Stimulated activated CD8-positive, alpha-beta memory T cell treated with anti-CD3 and anti-CD28 coated beads, Interleukin-7, amount 100 ng/mL, for 48 hours (primary cell): ENCODE results near the gene MRPS7.
"Not testable (repeated sequence)": the region's sequence is repeated elsewhere in the genome, so short reads cannot be mapped to it uniquely, and the experiment has no call there.

ENCODE experiments used
- DNase-seq, 2 donors: peaks; one replicate each; pipeline ENCODE4 v3.0.0-alpha.2; 2020; ENCODE audit warnings: low read depth in 1 of 2; ENCODE audit errors: extremely low read depth in 1 of 2

MRPS7 gene

GRCh38 chr17:75270966-75271232 lies 9.2 kb downstream of the MRPS7 start, which contains the start of gene MIF4GD:
TSS of gene MIF4GD (minus strand) at chr17:75271231. CDS start at chr17:75270195, 1,036 bp downstream.
- DNase-seq: no peak

- peak; percentile 66 to 84 for DNase-seq
Measured at GRCh38 chr17:75271233-75271954, 9.7 kb downstream of the MRPS7 start.

- DNase-seq: no peak
Measured at GRCh38 chr17:75271955-75272847, 10.5 kb downstream of the MRPS7 start.

GRCh38 chr17:75272848-75273184 lies 11.1 kb downstream of the MRPS7 start:
- DNase-seq: no peak

GRCh38 chr17:75273977-75274708 lies 12.5 kb downstream of the MRPS7 start:
- no peak for DNase-seq

GRCh38 chr17:75277664-75278071 lies 16.0 kb downstream of the MRPS7 start:
- no peak for DNase-seq

- DNase-seq: not testable (repeated sequence)
Measured at GRCh38 chr17:75280189-75280588, 18.5 kb downstream of the MRPS7 start.

GRCh38 chr17:75285123-75285522 lies 23.4 kb downstream of the MRPS7 start:
- DNase-seq: no peak

GRCh38 chr17:75287221-75287620 lies 25.5 kb downstream of the MRPS7 start:
- no peak for DNase-seq

GRCh38 chr17:75288359-75288758 lies 26.7 kb downstream of the MRPS7 start:
- no peak for DNase-seq

GRCh38 chr17:75288770-75289114 lies 27.1 kb downstream of the MRPS7 start:
- DNase-seq: peak in 1 of 2 donors; percentile 14

GRCh38 chr17:75289115-75289831 lies 27.6 kb downstream of the MRPS7 start, which contains the start of gene SLC25A19:
TSS of gene SLC25A19 (minus strand) at chr17:75289433. CDS start at chr17:75286764, 2,669 bp downstream.
- peak; percentile 95 to 98 for DNase-seq

- peak in 1 of 2 donors; percentile 32 for DNase-seq
Measured at GRCh38 chr17:75289832-75290337, 28.2 kb downstream of the MRPS7 start.

GRCh38 chr17:75292810-75293448 lies 31.2 kb downstream of the MRPS7 start:
- DNase-seq: not testable (repeated sequence)

GRCh38 chr17:75295201-75296158 lies 33.8 kb downstream of the MRPS7 start:
- no peak for DNase-seq

GRCh38 chr17:75300280-75300679 lies 38.6 kb downstream of the MRPS7 start:
- DNase-seq: no peak

GRCh38 chr17:75301049-75301448 lies 39.4 kb downstream of the MRPS7 start:
- DNase-seq: no peak

- no peak for DNase-seq
Measured at GRCh38 chr17:75301502-75302206, 40.0 kb downstream of the MRPS7 start.
